Gastroesophageal sphincter (tissue), 4 donors: ENCODE data around the gene NRL. TPM values are rescaled to one million over a fixed set of nuclear protein-coding genes. Genes with fewer than 3 reads are reported as not detected.
A peak's percentile ranks its signal among the peaks of the same experiment; 100 is the strongest.

Source experiments
- ATAC-seq: fragments of 150-250 bp; one replicate; pipeline ENCODE4 v1.9.1; 2016; ENCODE audit warnings: mild to moderate bottlenecking, moderate library complexity
- H3K27ac ChIP-seq, 4 donors: fragments of 200-600 bp; sonication (generic) in 3 of 4; 1 replicate in 3 of 4; 2 replicates in 1 of 4; pipeline ENCODE4 v1.5.1; 2016 to 2019
- H3K27me3 ChIP-seq: fragments of 200-600 bp; sonication (generic); one replicate; pipeline ENCODE4 v1.5.1; 2019
- H3K36me3 ChIP-seq, 2 donors: fragments of 200-600 bp; sonication (generic); one replicate each; pipeline ENCODE4 v1.5.1; 2019; ENCODE audit warnings: control low read depth in 1 of 2
- H3K4me1 ChIP-seq, 3 donors: fragments of 200-600 bp; sonication (generic); 1 replicate in 2 of 3; 2 replicates in 1 of 3; pipeline ENCODE4 v1.5.1; 2016 to 2019; ENCODE audit warnings: control low read depth in 2 of 3
- H3K4me3 ChIP-seq, 2 donors: fragments of 200-600 bp; sonication (generic); one replicate each; pipeline ENCODE4 v1.5.1; 2019; ENCODE audit warnings: mild to moderate bottlenecking in 1 of 2, moderate library complexity in 1 of 2
- H3K9me3 ChIP-seq, 3 donors: fragments of 200-600 bp; sonication (generic); one replicate each; pipeline ENCODE4 v1.5.1; 2017 to 2019; ENCODE audit warnings: control low read depth in 2 of 3
- CTCF ChIP-seq, 4 experiments: fragments of 200-600 bp in 2 of 4; fragments of 450-650 bp in 2 of 4; sonication (generic) in 1 of 4; IDR thresholded peaks; one replicate each; pipeline ENCODE4 v1.5.1; 2017 to 2019; ENCODE audit warnings: antibody characterized with exemption in 4 of 4, mild to moderate bottlenecking in 2 of 4, moderate library complexity in 2 of 4
- EP300 ChIP-seq: sonication (generic); formaldehyde crosslinking; IDR thresholded peaks from one replicate; pipeline ENCODE4 v1.6.1; 2017; ENCODE audit warnings: antibody characterized with exemption, mild to moderate bottlenecking
- POLR2A ChIP-seq, 2 donors: fragments of 450-650 bp; IDR thresholded peaks; one replicate each; pipeline ENCODE4 v1.6.1; 2017; ENCODE audit warnings: antibody characterized with exemption in 2 of 2, mild to moderate bottlenecking in 2 of 2, moderate library complexity in 1 of 2
- POLR2AphosphoS5 ChIP-seq: sonication (generic); formaldehyde crosslinking; IDR thresholded peaks from one replicate; pipeline ENCODE4 v1.6.1; 2017; ENCODE audit warnings: antibody characterized with exemption
- WGBS, 2 donors: methylation state at CpG; one replicate each; pipeline ENCODE4 v1.1.5; 2018; ENCODE audit warnings: low coverage in 1 of 2; 5-methylcytosine and 5-hydroxymethylcytosine counted together
- total RNA-seq, 4 donors: library from RNA; depleted of rRNA; stranded (reverse); fragments of >200 nt; gene quantifications; one replicate each; pipeline ENCODE4 v1.1.0, GENCODE V29; 2016

Gene NRL
- total RNA-seq, 4 donors from 2014 or later = 0.81 to 10.4 (median 5.0) TPM; not detected in 1

GRCh38 chr14:24119691-24120090 lies 4.9 kb upstream of the NRL start:
- TF ChIP-seq POLR2AphosphoS5 (no peak), CTCF (IDR thresholded peaks at IDR 0.05) (no peak), EP300 (no peak), POLR2A (IDR thresholded peaks at IDR 0.05) (no peak)
- H3K9me3 ChIP-seq = no peaks in the 10 kb centered on the region
- H3K27me3 ChIP-seq = no peaks in the 10 kb centered on the region
- peaks cover 0 to 79% of the 10 kb centered on the region in 2 donors for H3K36me3 ChIP-seq
- no peak overlapping the region for H3K4me3 ChIP-seq
- no peak for ATAC-seq
- H3K27ac ChIP-seq = no peak overlapping the region
- 88 to 90% methylated on average over 2 to 4 of the region's 6 CpGs for WGBS, 2 donors
- peaks cover 0 to 23% (median 10%) of the 10 kb centered on the region in 3 donors for H3K4me1 ChIP-seq

- Histone ChIP-seq H3K9me3 (no peaks in the 10 kb centered on the region), H3K4me1 (peaks cover 0 to 29% (median 10%) of the 10 kb centered on the region in 3 donors), H3K4me3 (no peak overlapping the region), H3K27me3 (no peaks in the 10 kb centered on the region), H3K27ac (no peak overlapping the region), H3K36me3 (peaks cover 0 to 54% of the 10 kb centered on the region in 2 donors)
- no peak for TF ChIP-seq CTCF (IDR thresholded peaks at IDR 0.05)
- TF ChIP-seq EP300 = no peak
- TF ChIP-seq POLR2A (IDR thresholded peaks at IDR 0.05) = no peak
- no peak for TF ChIP-seq POLR2AphosphoS5
- 85 to 100% methylated on average over 2 to 5 of the region's 6 CpGs for WGBS, 2 donors
- no peak for ATAC-seq
Measured at GRCh38 chr14:24117179-24117578, 2.4 kb upstream of the NRL start.

GRCh38 chr14:24116128-24116814 lies 1.5 kb upstream of the NRL start:
- Histone ChIP-seq H3K27me3 (no peaks in the 10 kb centered on the region), H3K27ac (no peak overlapping the region), H3K9me3 (no peaks in the 10 kb centered on the region), H3K36me3 (peaks cover 0 to 45% of the 10 kb centered on the region in 2 donors), H3K4me3 (peak overlapping the region in 1 of 2 donors; percentile 63), H3K4me1 (peaks cover 0 to 29% (median 10%) of the 10 kb centered on the region in 3 donors)
- no peak for ATAC-seq
- 55 to 87% methylated on average over 2 to 5 of the region's 6 CpGs for WGBS, 2 donors
- TF ChIP-seq POLR2A (IDR thresholded peaks at IDR 0.05) (no peak), CTCF (IDR thresholded peaks at IDR 0.05) (no peak), EP300 (no peak), POLR2AphosphoS5 (no peak)

GRCh38 chr14:24115422-24116127 lies 826 bp upstream of the NRL start:
- no peaks in the 10 kb centered on the region for H3K9me3 ChIP-seq
- no peaks in the 10 kb centered on the region for H3K27me3 ChIP-seq
- ATAC-seq = no peak
- H3K4me1 ChIP-seq = peaks cover 0 to 29% (median 10%) of the 10 kb centered on the region in 3 donors
- peak overlapping the region; percentile 36 to 63 for H3K4me3 ChIP-seq
- H3K36me3 ChIP-seq = peaks cover 0 to 38% of the 10 kb centered on the region in 2 donors
- 0 to 7% methylated on average over 1 to 3 of the region's 14 CpGs for WGBS, 2 donors
- peak overlapping the region; percentile 70 to 100 (median 98) for H3K27ac ChIP-seq
- TF ChIP-seq POLR2A (IDR thresholded peaks at IDR 0.05) (no peak), CTCF (IDR thresholded peaks at IDR 0.05) (no peak), EP300 (no peak), POLR2AphosphoS5 (no peak)
